ENCODE measurements around the gene PFN3.
"Not testable (repeated sequence)": the region's sequence is repeated elsewhere in the genome, so short reads cannot be mapped to it uniquely, and the experiment has no call there.

Gene PFN3

DNA sequence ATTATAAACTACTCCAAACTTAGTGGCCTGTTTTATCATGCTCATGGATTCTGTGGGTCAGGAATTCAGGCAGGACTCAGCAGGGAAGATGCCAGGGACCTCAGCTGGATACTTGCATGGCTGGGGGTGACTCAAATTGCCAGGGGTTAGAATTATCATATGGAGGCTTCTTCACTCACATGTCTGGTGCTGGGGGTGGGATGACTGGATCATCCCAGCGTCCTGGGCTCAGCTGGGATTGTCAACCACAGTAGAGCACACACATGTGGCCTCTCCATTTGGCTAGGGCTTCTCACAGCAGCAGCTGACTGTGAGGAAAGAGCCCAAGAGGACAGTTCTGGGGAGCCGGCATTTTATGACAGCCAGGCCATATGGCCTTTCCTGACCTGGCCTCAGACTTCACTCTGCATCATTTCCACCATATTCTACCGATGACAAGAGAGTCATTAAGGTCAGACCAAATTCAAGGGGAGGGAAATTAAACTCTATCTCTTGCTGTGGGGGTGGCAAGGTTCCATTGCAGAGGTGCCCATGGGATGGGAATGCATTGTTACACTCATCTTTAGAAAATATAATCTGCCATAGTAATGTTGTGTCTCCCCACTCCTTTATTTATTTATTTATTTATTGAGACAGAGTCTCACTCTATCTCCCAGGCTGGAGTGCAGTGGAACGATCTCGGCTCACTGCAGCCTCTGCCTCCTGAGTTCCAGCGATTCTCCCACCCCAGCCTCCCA lies 20.8 kb upstream of the PFN3 start:
- TF ChIP-seq, protein P1, sequence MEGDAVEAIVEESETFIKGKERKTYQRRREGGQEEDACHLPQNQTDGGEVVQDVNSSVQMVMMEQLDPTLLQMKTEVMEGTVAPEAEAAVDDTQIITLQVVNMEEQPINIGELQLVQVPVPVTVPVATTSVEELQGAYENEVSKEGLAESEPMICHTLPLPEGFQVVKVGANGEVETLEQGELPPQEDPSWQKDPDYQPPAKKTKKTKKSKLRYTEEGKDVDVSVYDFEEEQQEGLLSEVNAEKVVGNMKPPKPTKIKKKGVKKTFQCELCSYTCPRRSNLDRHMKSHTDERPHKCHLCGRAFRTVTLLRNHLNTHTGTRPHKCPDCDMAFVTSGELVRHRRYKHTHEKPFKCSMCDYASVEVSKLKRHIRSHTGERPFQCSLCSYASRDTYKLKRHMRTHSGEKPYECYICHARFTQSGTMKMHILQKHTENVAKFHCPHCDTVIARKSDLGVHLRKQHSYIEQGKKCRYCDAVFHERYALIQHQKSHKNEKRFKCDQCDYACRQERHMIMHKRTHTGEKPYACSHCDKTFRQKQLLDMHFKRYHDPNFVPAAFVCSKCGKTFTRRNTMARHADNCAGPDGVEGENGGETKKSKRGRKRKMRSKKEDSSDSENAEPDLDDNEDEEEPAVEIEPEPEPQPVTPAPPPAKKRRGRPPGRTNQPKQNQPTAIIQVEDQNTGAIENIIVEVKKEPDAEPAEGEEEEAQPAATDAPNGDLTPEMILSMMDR (IDR thresholded peaks at IDR 0.05; ENCODE audit: control insufficient read depth, insufficient read depth, low read depth, low read length, missing control alignments): no peak
- DNase-seq (ENCODE audit: low read depth): no peak
- no peak overlapping the region for H3K4me3 ChIP-seq (ENCODE audit: control insufficient read depth, low read depth, low read length)

DNA sequence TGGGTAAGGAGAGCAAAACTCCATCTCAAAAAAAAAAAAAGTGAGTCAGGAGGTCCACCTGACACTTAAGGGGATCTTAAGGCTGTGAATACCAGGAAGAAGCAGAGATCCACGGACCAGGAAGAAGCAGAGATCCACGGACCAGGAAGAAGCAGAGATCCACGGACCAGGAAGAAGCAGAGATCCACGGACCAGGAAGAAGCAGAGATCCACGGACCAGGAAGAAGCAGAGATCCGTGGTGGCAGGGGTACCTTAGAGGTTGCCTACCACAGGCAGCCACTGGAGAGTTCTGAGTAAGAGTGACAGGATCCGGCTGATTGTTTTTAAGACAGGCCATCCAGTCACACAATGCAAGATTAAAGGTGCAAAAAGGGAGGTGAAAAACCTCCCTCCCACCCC lies 20.0 kb upstream of the PFN3 start:
- H3K4me3 ChIP-seq (ENCODE audit: control insufficient read depth, low read depth, low read length); DNase-seq (ENCODE audit: low read depth): not testable (repeated sequence)

DNA sequence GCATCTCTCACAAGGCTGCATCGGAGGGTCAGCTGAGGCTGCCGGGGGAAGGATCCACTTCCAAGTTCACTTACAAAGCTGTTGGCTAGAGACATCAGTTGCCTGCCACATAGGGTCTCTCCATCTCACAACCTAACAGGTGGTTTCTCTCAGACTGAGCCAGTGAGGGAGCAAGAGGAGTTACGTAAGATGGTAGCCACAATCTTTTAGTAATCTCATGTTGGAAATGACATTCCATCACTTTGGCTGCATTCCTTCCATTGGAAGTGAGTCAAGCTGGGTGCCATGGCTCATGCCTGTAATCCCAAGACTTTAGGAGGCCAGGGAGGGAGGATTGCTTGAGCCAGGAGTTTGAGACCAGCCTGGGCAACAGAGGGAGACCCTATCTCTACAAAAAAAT lies 18.6 kb upstream of the PFN3 start:
- no peak overlapping the region for H3K4me3 ChIP-seq (ENCODE audit: control insufficient read depth, low read depth, low read length)
- TF ChIP-seq, protein P1 (IDR thresholded peaks at IDR 0.05; ENCODE audit: control insufficient read depth, insufficient read depth, low read depth, low read length, missing control alignments): no peak
- peak; percentile 20 for DNase-seq (ENCODE audit: low read depth)

DNA sequence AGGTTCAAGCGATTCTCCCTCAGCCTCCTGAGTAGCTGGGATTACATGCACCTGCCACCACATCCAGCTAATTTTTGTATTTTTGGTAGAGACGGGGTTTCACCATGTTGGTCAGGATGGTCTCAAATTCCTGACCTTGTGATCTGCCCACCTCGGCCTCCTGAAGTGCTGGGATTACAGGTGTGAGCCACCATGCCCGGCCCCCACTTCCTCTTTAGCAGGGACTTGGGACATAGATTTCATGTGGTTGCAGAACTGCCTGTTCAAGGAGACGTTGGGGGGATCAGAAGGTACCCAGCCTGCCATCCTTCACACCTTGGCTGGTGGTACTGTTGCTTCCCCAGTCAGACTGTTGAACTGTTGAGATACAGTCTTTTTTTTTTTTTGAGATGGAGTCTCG lies 16.6 kb upstream of the PFN3 start:
- H3K4me3 ChIP-seq (ENCODE audit: control insufficient read depth, low read depth, low read length); DNase-seq (ENCODE audit: low read depth): not testable (repeated sequence)

DNA sequence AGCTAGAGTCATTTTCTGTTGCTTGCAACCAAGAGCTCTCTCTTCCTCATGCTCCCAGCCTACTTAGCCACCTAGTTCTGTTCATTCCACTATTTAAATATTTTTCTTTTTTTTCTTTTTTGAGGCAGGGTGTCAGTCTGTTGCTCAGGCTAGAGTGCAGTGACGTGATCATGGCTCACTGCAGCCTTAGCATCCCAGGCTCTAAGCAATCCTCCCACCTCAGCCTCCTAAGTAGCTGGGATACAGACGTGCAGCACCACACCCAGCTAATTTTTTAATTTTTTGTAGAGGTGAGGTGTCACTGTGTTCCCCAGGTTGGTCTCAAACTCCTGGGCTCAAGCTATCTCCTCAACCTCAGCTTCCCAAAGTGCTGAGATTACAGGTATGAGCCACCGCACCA lies 14.0 kb upstream of the PFN3 start:
- no peak overlapping the region for H3K4me3 ChIP-seq (ENCODE audit: control insufficient read depth, low read depth, low read length)
- TF ChIP-seq, protein P1 (IDR thresholded peaks at IDR 0.05; ENCODE audit: control insufficient read depth, insufficient read depth, low read depth, low read length, missing control alignments): no peak
- DNase-seq (ENCODE audit: low read depth): no peak

DNA sequence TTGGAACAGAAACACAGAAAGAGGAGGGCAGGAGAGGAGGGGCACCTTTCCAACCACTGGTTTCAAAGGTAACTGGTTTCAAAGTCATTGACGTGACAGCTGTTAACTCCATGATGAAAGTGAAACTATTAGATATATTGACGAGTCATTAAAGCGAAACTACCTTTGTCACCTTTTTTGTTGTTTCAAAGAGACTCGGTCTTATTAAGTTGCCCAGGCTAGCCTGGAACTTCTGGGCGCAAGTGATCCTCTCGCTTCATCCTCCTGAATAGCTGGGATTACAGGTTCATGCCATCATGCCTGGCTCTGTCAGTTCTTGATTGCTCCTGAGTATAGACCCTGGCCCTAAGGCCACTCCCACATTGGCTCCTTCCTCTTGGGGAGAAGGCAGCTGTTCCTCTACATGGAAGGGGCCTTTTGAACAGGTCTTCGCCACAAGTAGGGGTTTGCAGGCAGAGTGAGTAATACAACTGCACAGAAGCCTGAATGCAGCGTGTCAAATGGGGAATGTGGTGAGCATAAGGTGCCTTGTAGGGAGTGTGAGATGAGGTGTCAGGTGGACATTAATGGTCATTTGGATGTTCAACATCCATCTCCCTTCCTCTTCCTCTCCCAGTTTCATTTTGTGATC lies 12.3 kb upstream of the PFN3 start:
- no peak for DNase-seq (ENCODE audit: low read depth)
- TF ChIP-seq, protein P1 (IDR thresholded peaks at IDR 0.05; ENCODE audit: control insufficient read depth, insufficient read depth, low read depth, low read length, missing control alignments): no peak
- no peak overlapping the region for H3K4me3 ChIP-seq (ENCODE audit: control insufficient read depth, low read depth, low read length)

DNA sequence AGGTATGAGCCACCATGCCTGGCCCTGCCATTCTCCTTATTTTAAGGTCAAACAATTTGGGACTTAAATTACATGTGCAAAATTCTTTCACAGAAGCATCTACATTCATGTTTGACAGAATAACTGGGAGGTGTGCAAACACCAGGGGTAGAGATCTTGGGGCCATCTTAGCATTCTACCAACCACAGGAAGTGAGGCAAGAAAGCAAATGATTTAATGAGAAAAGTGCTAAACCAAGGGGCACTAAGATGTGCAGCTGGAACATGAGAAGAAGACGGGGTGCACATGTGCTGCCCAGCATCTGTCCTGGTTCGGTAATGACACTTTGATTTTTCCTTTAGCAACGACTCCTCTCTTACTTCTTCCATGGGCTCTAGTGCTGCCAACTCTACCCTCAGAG lies 10.1 kb upstream of the PFN3 start:
- H3K4me3 ChIP-seq (ENCODE audit: control insufficient read depth, low read depth, low read length): no peak overlapping the region
- no peak for DNase-seq (ENCODE audit: low read depth)
- TF ChIP-seq, protein P1 (IDR thresholded peaks at IDR 0.05; ENCODE audit: control insufficient read depth, insufficient read depth, low read depth, low read length, missing control alignments): no peak

Measured in AG09309 (cell line).